ENCODE results near the gene PAM.
A peak's percentile ranks its signal among the peaks of the same experiment; 100 is the strongest.

PAM gene

GRCh38 chr5:102910240-102911226 is 155.4 kb downstream of the PAM start:
- peak; percentile 86 for DNase-seq (ENCODE audit: low spot score)
- ChIA-PET CTCF (interaction anchor here (0.6 to 1.1 kb wide), 6 partner anchors 11 to 475 kb away, joined by 3 to 5 read pairs (median 3); no protein-coding TSS in a partner anchor), POLR2A (ENCODE audit: low non-redundant PET) (no interaction called here)
- H3K27ac ChIP-seq = no peak overlapping the region
- TF ChIP-seq, protein P1, sequence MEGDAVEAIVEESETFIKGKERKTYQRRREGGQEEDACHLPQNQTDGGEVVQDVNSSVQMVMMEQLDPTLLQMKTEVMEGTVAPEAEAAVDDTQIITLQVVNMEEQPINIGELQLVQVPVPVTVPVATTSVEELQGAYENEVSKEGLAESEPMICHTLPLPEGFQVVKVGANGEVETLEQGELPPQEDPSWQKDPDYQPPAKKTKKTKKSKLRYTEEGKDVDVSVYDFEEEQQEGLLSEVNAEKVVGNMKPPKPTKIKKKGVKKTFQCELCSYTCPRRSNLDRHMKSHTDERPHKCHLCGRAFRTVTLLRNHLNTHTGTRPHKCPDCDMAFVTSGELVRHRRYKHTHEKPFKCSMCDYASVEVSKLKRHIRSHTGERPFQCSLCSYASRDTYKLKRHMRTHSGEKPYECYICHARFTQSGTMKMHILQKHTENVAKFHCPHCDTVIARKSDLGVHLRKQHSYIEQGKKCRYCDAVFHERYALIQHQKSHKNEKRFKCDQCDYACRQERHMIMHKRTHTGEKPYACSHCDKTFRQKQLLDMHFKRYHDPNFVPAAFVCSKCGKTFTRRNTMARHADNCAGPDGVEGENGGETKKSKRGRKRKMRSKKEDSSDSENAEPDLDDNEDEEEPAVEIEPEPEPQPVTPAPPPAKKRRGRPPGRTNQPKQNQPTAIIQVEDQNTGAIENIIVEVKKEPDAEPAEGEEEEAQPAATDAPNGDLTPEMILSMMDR (conservative IDR thresholded peaks at IDR 0.05; ENCODE audit: low read depth) = no peak

DNA sequence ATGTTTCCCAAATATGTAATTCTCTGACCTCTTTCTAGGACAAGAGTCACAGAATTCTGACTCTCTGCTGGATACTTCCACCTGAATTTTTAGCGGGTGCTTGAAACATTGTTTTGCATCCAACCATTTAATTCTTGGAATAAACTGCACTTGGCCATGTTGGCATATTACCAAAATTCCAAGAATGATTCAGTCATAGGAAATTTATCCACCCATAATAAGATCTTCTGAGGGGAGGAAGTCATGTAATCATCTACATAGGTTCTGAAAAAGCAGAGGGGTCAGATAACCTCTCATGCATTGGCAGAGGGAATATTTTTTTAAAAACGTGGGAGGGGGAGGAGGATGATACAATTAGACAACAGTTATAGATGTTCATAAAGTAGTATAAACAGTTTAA is 156.9 kb downstream of the PAM start:
- CTCF ChIA-PET = no interaction called here
- DNase-seq (ENCODE audit: low spot score) = peak; percentile 65
- TF ChIP-seq, protein P1 (conservative IDR thresholded peaks at IDR 0.05; ENCODE audit: low read depth) = no peak
- no peak overlapping the region for H3K27ac ChIP-seq
- POLR2A ChIA-PET (ENCODE audit: low non-redundant PET) = no interaction called here

GRCh38 chr5:102916109-102916508 is 161.0 kb downstream of the PAM start:
- ChIA-PET POLR2A (ENCODE audit: low non-redundant PET) (no interaction called here), CTCF (interaction anchor here (0.7 kb wide), 1 partner anchor 38 kb away, joined by 4 read pairs; no protein-coding TSS in a partner anchor)
- H3K27ac ChIP-seq = no peak overlapping the region
- TF ChIP-seq, protein P1 (conservative IDR thresholded peaks at IDR 0.05; ENCODE audit: low read depth) = no peak
- DNase-seq (ENCODE audit: low spot score) = no peak

DNA sequence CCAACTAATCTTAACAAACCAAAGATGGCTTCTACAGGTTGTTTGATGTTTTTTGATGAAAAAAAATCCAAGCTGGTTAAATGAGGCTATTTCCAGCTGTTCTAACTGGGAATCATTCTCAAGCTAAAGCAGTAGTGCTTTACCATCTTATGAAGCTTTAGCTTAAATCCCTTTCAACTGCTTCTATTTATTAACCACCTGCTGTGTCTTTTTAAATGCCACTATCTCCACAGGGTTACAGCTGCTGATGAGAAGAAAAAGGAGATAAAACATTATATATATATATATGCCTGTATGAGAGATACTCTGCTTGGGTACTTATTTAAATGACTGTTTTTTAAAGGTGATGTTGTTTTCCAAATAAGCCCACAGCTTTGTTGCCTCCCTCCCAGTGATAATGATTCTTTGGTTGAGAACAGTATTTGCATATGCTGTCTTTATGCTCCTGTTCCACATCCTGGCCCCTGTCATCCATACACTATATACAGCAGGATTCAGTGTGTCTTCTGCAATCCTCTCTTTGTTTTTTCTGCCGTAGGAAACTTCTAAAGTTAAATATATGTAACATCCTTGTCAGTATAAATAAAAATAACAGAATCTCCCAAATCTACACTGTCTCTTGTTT is 164.0 kb downstream of the PAM start:
- H3K27ac ChIP-seq = no peak overlapping the region
- TF ChIP-seq, protein P1 (conservative IDR thresholded peaks at IDR 0.05; ENCODE audit: low read depth) = no peak
- DNase-seq (ENCODE audit: low spot score) = no peak
- CTCF ChIA-PET = no interaction called here
- POLR2A ChIA-PET (ENCODE audit: low non-redundant PET) = no interaction called here

DNA sequence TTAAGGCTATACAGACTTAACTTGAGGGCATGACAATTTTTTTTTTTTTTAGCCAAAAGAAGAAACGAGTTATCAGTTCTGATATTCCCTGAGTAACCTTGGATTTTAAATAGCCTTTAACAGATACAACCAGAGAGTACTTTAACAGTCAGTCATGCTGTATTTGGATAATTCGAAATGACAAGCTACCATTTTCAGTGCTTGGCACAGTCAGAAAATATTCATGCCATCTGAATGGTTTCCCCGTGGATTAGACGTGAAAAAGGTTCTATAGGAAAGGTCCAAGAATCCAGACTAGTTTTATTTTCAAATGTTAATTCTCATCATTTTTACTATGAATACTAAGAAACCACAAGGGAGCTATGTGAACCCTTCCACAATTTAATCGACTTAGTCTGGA is 165.7 kb downstream of the PAM start:
- ChIA-PET CTCF (interaction anchor here (0.6 kb wide), 1 partner anchor 152 kb away, joined by 4 read pairs; no protein-coding TSS in a partner anchor), POLR2A (ENCODE audit: low non-redundant PET) (no interaction called here)
- H3K27ac ChIP-seq = no peak overlapping the region
- TF ChIP-seq, protein P1 (conservative IDR thresholded peaks at IDR 0.05; ENCODE audit: low read depth) = no peak
- no peak for DNase-seq (ENCODE audit: low spot score)

- DNase-seq (ENCODE audit: low spot score) = no peak
- POLR2A ChIA-PET (ENCODE audit: low non-redundant PET) = no interaction called here
- CTCF ChIA-PET = interaction anchor here (0.8 kb wide), 1 partner anchor 632 kb away, joined by 6 read pairs; no protein-coding TSS in a partner anchor
- TF ChIP-seq, protein P1 (conservative IDR thresholded peaks at IDR 0.05; ENCODE audit: low read depth) = no peak
- H3K27ac ChIP-seq = no peak overlapping the region
Observed at GRCh38 chr5:102921341-102922044, 166.4 kb downstream of the PAM start.

Data from RWPE1 (cell line).